GM13977 (cell line): ENCODE results near the gene CCT3.
"Not testable (repeated sequence)": the region's sequence is repeated elsewhere in the genome, so short reads cannot be mapped to it uniquely, and the experiment has no call there.

Source experiments
- DNase-seq: peaks from one replicate; pipeline ENCODE4 v3.0.0; 2012; ENCODE audit warnings: low spot score
- in situ Hi-C: fragments of 300-500 bp; cut with MboI; formaldehyde crosslinking; loops from one replicate; pipeline ENCODE4 v1.12.0; 2022; ENCODE audit warnings: low sequenced_read_pairs, low pct_unique_long_range_greater_than_20kb, mixed read lengths, inconsistent platforms; ENCODE audit not compliant: unreplicated experiment
- TF ChIP-seq, protein P1 (sequence below): IDR thresholded peaks from 2 replicates; pipeline ENCODE4 v1.5.1; 2012; ENCODE audit warnings: mild to moderate bottlenecking, control low read depth; ENCODE audit not compliant: insufficient read depth; ENCODE audit errors: extremely low read depth, missing control alignments

Gene CCT3

DNA sequence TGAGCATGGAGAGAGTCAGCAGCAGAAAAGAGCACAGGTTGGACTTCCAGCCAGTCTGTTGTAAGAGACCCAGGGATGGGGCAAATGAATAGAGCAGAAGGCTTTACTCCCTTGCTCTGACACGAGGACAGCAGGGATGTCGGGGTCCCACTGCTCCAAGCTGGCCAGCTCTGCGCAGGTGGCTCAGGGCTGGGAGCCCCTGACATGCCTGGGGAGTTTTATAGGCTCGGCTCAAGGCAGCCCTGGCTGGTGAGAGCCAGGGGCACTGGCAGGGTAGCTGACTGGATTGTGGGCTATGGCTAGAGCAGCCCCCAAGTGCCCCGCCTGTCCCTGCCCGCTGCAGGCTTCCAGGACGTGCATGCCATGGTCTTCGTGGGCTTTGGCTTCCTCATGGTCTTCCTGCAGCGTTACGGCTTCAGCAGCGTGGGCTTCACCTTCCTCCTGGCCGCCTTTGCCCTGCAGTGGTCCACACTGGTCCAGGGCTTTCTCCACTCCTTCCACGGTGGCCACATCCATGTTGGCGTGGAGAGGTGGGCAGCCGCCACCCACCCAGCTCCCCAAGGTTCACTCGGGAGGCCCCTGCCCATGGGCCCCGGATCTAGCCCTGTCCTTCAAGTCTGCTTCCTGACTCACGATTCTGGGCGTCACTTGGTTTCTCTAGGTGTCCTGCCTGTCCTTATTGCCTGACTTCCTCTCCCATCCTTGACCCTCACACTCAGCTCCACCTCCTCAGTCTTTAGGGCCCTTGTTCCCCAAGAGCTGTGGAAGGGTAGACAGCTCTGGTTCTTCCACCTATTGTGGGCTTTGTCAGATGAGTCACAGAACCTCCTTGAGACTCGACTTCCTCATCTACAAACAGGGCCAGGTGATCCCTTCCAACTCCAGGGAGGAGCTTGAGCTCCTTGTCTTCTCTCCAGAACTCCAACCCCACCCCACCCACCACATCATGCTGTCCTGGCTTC is 39.1 kb upstream of the CCT3 start:
- TF ChIP-seq, protein P1, sequence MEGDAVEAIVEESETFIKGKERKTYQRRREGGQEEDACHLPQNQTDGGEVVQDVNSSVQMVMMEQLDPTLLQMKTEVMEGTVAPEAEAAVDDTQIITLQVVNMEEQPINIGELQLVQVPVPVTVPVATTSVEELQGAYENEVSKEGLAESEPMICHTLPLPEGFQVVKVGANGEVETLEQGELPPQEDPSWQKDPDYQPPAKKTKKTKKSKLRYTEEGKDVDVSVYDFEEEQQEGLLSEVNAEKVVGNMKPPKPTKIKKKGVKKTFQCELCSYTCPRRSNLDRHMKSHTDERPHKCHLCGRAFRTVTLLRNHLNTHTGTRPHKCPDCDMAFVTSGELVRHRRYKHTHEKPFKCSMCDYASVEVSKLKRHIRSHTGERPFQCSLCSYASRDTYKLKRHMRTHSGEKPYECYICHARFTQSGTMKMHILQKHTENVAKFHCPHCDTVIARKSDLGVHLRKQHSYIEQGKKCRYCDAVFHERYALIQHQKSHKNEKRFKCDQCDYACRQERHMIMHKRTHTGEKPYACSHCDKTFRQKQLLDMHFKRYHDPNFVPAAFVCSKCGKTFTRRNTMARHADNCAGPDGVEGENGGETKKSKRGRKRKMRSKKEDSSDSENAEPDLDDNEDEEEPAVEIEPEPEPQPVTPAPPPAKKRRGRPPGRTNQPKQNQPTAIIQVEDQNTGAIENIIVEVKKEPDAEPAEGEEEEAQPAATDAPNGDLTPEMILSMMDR = no peak
- DNase-seq = no peak
- in situ Hi-C loops = no loop called here

GRCh38 chr1:156376146-156376545 is 38.1 kb upstream of the CCT3 start:
- TF ChIP-seq, protein P1 = no peak
- in situ Hi-C loops = no loop called here
- no peak for DNase-seq

DNA sequence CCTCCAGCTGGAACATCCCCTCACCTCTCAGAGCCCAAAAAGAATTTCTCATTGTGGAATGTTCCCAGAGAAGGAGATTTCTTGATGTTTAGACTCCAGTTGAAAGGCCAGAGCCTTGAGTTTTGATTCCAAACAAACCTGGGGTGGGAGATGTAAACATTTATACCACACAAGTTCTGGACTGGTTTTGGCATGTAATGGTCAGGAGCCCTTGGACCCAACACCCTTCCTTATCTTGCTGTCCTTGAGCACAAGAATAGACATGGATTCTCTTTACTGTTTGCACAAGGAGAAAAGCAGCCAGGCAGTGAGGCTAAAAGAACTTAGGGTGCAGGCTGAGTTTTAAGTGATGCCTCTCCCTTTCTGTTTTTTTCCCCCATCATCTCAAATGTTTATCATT is 35.5 kb upstream of the CCT3 start:
- in situ Hi-C loops = no loop called here
- TF ChIP-seq, protein P1 = no peak
- no peak for DNase-seq

DNA sequence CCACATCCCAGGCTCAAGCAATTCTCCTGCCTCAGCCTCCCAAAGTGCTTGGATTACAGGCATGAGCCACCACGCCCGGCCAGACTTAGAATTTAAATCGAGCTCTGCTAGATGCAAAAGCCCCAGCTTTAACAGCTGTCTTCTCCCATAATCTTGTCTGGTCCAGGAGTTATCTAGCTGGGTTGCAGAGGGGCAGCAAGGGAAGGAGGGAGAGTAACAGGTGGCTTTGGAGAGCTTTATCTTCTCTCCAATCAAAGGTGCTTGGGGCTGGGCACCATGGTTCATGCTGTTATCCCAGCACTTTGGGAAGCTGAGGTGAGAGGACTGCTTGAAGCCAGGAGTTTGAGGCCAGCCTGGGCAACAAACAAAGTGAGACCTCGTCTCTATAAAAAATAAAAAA is 34.8 kb upstream of the CCT3 start:
- TF ChIP-seq, protein P1 = no peak
- in situ Hi-C loops = no loop called here
- no peak for DNase-seq

DNA sequence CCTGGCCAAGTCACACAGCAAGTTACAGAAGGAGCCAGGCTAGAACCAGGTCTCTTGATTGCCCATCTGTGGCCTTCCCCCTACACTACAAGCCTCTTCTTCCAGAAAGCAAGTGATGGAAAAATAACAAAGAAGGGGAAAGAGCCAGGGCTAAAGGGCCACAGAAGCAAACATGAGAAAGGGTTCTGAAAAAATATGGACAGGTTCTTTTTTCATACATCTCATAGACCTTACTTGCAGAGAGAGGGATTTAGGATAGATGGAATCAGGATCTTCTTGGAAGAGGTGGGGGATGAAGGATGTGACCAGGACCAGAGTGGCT is 34.1 kb upstream of the CCT3 start:
- DNase-seq = no peak
- in situ Hi-C loops = no loop called here
- TF ChIP-seq, protein P1 = no peak

- TF ChIP-seq, protein P1 = no peak
- in situ Hi-C loops = no loop called here
- DNase-seq = no peak
Measured at GRCh38 chr1:156371553-156372264, 33.6 kb upstream of the CCT3 start.

DNA sequence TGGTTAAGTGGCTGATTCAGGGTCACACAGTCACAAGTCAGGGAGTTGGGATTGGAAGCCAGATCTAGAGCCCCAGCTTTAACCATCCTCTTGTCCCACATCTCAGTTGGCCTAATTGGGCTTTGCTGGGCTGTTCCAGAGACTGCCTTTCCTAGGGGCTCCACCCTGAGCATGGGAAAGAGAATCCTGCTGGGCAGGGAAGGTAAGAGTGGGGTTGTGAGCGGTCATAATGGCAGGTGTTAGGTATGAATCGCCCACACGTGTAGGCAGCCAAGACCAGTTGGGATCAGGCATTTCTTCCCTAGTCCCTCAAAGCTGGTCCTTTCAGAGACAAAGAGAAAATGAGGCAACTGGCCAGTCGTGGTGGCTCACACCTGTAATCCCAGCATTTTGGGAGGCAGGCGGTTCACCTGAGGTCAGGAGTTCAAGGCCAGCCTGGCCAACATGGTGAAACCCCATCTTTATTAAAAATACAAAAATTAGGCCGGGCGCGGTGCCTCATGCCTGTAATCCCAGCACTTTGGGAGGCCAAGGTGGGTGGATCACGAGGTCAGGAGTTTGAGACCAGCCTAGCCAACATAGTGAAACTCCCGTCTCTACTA is 31.7 kb upstream of the CCT3 start:
- DNase-seq = not testable (repeated sequence)

More for the DNA sequence above, 31.7 kb upstream of the CCT3 start:
- in situ Hi-C loops = not testable (repeated sequence)
